DND-41 (cell line): Measurements from ENCODE around the gene SPATS2.

ENCODE experiments used
- ATAC-seq: fragments of 200-7000 bp; cut with Tn5 transposase; 3 replicates; pipeline ENCODE4 v1.9.1; 2021; ENCODE audit warnings: low read depth; ENCODE audit not compliant: insufficient read depth
- DNase-seq: peaks from one replicate; pipeline ENCODE4 v3.0.0-alpha.2; 2020
- H2AFZ ChIP-seq: 2 replicates; pipeline ENCODE4 v1.6.0; 2012; ENCODE audit warnings: low read depth, low read length
- H3K27ac ChIP-seq: 2 replicates; pipeline ENCODE4 v1.5.1; 2012; ENCODE audit warnings: low read length, inconsistent platforms
- H3K27me3 ChIP-seq: fragments of 200-600 bp; sonication (generic); 2 replicates; pipeline ENCODE4 v1.6.0; 2012; ENCODE audit warnings: low read length, mild to moderate bottlenecking, inconsistent platforms; ENCODE audit not compliant: insufficient read depth, poor library complexity
- H3K36me3 ChIP-seq: 2 replicates; pipeline ENCODE4 v1.5.1; 2012; ENCODE audit warnings: low read length, inconsistent platforms; ENCODE audit not compliant: insufficient read depth
- H3K4me1 ChIP-seq: 2 replicates; pipeline ENCODE4 v1.5.1; 2012; ENCODE audit warnings: mild to moderate bottlenecking, low read length; ENCODE audit not compliant: insufficient read depth
- H3K4me2 ChIP-seq: 2 replicates; pipeline ENCODE4 v1.6.0; 2012; ENCODE audit warnings: mild to moderate bottlenecking, moderate library complexity, low read length, inconsistent platforms; ENCODE audit not compliant: insufficient read depth
- H3K4me3 ChIP-seq, 2 experiments: fragments of 200-600 bp in 1 of 2; shearing (Covaris generic) in 1 of 2; 2 replicates each; pipeline ENCODE4 v1.5.1; 2012 to 2016; ENCODE audit warnings: inconsistent platforms in 2 of 2, low read length in 2 of 2, mild to moderate bottlenecking in 2 of 2, low read depth in 1 of 2, moderate library complexity in 1 of 2
- H3K79me2 ChIP-seq: 2 replicates; pipeline ENCODE4 v1.6.0; 2012; ENCODE audit warnings: low read length, inconsistent platforms; ENCODE audit not compliant: insufficient read depth
- H3K9ac ChIP-seq: 2 replicates; pipeline ENCODE4 v1.6.0; 2012; ENCODE audit warnings: low read depth, mild to moderate bottlenecking, inconsistent platforms, low read length, moderate library complexity
- H3K9me3 ChIP-seq: 2 replicates; pipeline ENCODE4 v1.5.1; 2012; ENCODE audit warnings: low read length, moderate library complexity, mild to moderate bottlenecking, inconsistent platforms; ENCODE audit not compliant: insufficient read depth, severe bottlenecking
- H4K20me1 ChIP-seq: 2 replicates; pipeline ENCODE4 v1.6.0; 2012; ENCODE audit warnings: low read length; ENCODE audit not compliant: insufficient read depth
- EZH2 ChIP-seq: IDR thresholded peaks from 3 replicates; pipeline ENCODE4 v1.6.1; 2012; ENCODE audit warnings: borderline replicate concordance, low read depth, mild to moderate bottlenecking, moderate library complexity, low read length, inconsistent platforms; ENCODE audit not compliant: severe bottlenecking
- TF ChIP-seq, protein P1 (sequence below): IDR thresholded peaks from 2 replicates; pipeline ENCODE4 v1.5.1; 2012; ENCODE audit warnings: borderline replicate concordance, low read length, moderate library complexity, mild to moderate bottlenecking; ENCODE audit not compliant: poor library complexity, severe bottlenecking; ENCODE audit errors: extremely low read depth

The SPATS2 gene

DNA sequence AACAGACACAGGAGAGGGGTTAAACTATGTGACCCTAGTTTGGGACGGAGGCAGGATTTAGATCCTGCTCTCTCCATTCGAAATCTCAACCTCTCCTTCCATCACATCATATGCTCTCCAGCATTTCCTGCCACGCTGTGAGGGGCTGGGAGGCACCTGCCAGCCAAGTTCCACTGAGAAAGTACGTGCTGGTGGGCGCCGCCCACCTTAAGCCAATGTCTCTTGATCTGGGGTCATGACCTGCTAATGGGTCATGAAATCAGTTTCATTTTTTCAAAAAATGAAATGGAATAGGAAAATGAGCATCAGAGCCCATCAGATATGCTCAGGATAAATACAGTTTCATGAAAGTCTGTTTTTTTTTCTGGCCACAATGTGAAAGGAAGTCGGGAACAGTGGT lies 193.4 kb downstream of the SPATS2 start:
- no peak for DNase-seq
- Histone ChIP-seq H3K4me3 (no peak overlapping the region), H4K20me1 (peaks cover 14% of the 10 kb centered on the region), H3K4me1 (peaks cover 1% of the 10 kb centered on the region; the same call in 1 of the 2 replicates), H2AFZ (no peak overlapping the region), H3K79me2 (peaks cover 2% of the 10 kb centered on the region; the same call in 1 of the 2 replicates), H3K9ac (no peak overlapping the region), H3K27ac (no peak overlapping the region), H3K9me3 (no peaks in the 10 kb centered on the region), H3K4me2 (no peak overlapping the region), H3K36me3 (peaks cover 89% of the 10 kb centered on the region), H3K27me3 (no peaks in the 10 kb centered on the region)
- no peak for TF ChIP-seq EZH2
- no peak for ATAC-seq

DNA sequence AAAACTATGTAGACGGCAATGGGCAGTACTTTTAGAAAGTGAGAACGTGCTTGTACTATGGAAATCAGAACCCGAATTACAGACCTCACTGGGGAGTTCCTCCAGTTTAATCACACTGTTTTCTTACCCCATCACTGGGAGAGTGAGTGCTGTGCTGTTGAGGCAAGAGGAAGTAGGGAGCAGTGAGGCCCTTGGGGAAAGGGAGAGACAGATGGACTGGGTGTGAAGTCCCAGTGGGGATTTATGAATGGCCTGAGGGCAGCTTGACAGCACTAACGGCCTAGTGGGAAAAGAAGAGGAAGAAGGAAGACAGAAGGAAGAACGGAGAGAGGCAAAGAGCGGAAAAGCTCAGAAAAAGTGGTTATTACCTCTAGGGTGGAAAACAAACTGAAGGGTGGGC lies 195.0 kb downstream of the SPATS2 start:
- H3K9ac ChIP-seq, result no peak overlapping the region
- H3K79me2 ChIP-seq, result peaks cover 16% of the 10 kb centered on the region
- TF ChIP-seq, protein P1, sequence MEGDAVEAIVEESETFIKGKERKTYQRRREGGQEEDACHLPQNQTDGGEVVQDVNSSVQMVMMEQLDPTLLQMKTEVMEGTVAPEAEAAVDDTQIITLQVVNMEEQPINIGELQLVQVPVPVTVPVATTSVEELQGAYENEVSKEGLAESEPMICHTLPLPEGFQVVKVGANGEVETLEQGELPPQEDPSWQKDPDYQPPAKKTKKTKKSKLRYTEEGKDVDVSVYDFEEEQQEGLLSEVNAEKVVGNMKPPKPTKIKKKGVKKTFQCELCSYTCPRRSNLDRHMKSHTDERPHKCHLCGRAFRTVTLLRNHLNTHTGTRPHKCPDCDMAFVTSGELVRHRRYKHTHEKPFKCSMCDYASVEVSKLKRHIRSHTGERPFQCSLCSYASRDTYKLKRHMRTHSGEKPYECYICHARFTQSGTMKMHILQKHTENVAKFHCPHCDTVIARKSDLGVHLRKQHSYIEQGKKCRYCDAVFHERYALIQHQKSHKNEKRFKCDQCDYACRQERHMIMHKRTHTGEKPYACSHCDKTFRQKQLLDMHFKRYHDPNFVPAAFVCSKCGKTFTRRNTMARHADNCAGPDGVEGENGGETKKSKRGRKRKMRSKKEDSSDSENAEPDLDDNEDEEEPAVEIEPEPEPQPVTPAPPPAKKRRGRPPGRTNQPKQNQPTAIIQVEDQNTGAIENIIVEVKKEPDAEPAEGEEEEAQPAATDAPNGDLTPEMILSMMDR, result no peak
- TF ChIP-seq EZH2, result no peak
- H3K27ac ChIP-seq, result no peak overlapping the region
- H3K27me3 ChIP-seq, result no peaks in the 10 kb centered on the region
- H3K4me3 ChIP-seq, result no peak overlapping the region
- DNase-seq, result no peak
- H2AFZ ChIP-seq, result no peak overlapping the region
- peaks cover 17% of the 10 kb centered on the region for H3K4me1 ChIP-seq
- H3K36me3 ChIP-seq, result peaks cover 88% of the 10 kb centered on the region
- H4K20me1 ChIP-seq, result peaks cover 15% of the 10 kb centered on the region
- ATAC-seq, result no peak
- H3K4me2 ChIP-seq, result no peak overlapping the region
- H3K9me3 ChIP-seq, result no peaks in the 10 kb centered on the region

DNA sequence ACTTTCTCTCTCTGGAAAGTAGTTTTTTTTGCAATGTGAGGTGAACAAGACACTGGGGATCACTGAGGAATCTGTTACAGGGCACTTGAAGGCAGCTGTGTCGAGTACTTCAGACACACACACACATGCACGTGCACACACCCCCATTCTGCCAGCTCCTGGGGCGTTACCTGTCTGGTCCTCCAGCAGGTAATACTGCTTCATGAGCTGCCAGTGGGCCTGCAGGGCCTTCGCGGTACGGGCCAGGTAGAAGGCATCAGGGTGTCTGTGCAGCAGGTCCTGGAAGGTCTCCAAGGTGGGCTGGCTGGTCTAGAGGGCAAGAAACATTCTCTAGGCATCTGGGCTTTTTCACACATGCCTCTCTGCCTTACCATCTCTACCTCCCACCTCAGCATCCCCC lies 195.6 kb downstream of the SPATS2 start:
- H3K4me2 ChIP-seq, result no peak overlapping the region
- H4K20me1 ChIP-seq, result peaks cover 15% of the 10 kb centered on the region
- no peak for TF ChIP-seq EZH2
- TF ChIP-seq, protein P1, result no peak
- H3K79me2 ChIP-seq, result peaks cover 22% of the 10 kb centered on the region
- H2AFZ ChIP-seq, result no peak overlapping the region
- DNase-seq, result no peak
- H3K9me3 ChIP-seq, result no peaks in the 10 kb centered on the region
- H3K9ac ChIP-seq, result no peak overlapping the region
- H3K4me3 ChIP-seq, result no peak overlapping the region
- peaks cover 84% of the 10 kb centered on the region for H3K36me3 ChIP-seq
- H3K4me1 ChIP-seq, result peaks cover 19% of the 10 kb centered on the region
- no peaks in the 10 kb centered on the region for H3K27me3 ChIP-seq
- H3K27ac ChIP-seq, result no peak overlapping the region
- ATAC-seq, result no peak

DNA sequence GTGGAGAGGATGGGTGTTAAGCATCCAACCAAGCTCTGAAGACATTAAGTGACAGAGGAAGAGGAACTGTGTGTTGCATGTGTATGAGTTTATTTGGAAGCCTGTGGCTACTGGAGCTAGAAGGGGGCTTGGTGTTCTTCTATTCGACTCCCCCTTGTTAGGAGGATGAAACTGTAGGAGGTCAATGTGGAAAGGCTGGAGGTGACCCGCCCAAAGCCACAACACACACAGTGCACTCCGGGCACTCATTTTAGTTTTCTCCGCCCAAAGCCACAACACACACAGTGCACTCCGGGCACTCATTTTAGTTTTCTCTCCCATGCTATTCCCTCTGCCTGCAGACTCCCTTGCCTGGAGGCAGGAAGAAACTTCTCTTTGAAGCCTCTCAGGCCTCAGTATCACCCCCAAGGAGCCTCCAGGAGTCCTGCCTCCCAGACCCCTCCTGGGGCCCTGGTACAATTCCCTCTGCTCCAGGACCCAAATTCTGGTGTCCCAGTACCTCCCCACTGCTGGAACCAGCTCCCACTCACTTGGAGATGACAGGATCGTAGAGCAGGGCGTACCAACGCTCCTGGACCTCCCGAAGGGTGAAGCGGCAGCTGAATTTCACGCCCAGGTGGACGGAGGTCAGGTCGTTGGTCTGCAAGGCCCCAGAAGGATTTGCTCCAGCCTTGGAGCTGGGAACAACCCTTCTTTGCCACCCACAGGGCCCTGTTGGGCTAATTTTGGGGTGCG lies 196.9 kb downstream of the SPATS2 start:
- peaks cover 25% of the 10 kb centered on the region for H3K4me1 ChIP-seq
- H3K79me2 ChIP-seq, result peaks cover 35% of the 10 kb centered on the region
- H3K4me3 ChIP-seq, result no peak overlapping the region
- H3K9me3 ChIP-seq, result no peaks in the 10 kb centered on the region
- H3K27me3 ChIP-seq, result no peaks in the 10 kb centered on the region
- no peak overlapping the region for H3K9ac ChIP-seq
- peaks cover 15% of the 10 kb centered on the region for H4K20me1 ChIP-seq
- H2AFZ ChIP-seq, result no peak overlapping the region
- no peak for TF ChIP-seq EZH2
- TF ChIP-seq, protein P1, result no peak
- no peak overlapping the region for H3K27ac ChIP-seq
- DNase-seq, result no peak
- H3K4me2 ChIP-seq, result no peak overlapping the region
- H3K36me3 ChIP-seq, result peaks cover 73% of the 10 kb centered on the region
- no peak for ATAC-seq
